Endodermal cell (in vitro differentiated cells): Measurements from ENCODE around the gene FLNC. TPM values are rescaled to one million over a fixed set of nuclear protein-coding genes. Genes with fewer than 3 reads are reported as not detected.

ENCODE experiments used
- DNase-seq: peaks from one replicate; pipeline ENCODE4 v3.0.0-alpha.2; 2017
- H3K27ac ChIP-seq: 2 replicates; pipeline ENCODE4 v1.5.1; 2013; ENCODE audit warnings: mild to moderate bottlenecking, low read depth, low read length, moderate library complexity
- H3K27me3 ChIP-seq: 2 replicates; pipeline ENCODE4 v1.6.1; 2013; ENCODE audit warnings: mild to moderate bottlenecking, low read length, moderate library complexity; ENCODE audit not compliant: insufficient read depth, control insufficient read depth, poor library complexity, severe bottlenecking
- H3K36me3 ChIP-seq: 2 replicates; pipeline ENCODE4 v1.7.0; 2013; ENCODE audit warnings: mild to moderate bottlenecking, low read length, moderate library complexity; ENCODE audit not compliant: control insufficient read depth, insufficient read depth
- H3K4me1 ChIP-seq: one replicate; pipeline ENCODE4 v1.7.0; 2013; ENCODE audit warnings: low read length; ENCODE audit not compliant: control insufficient read depth, insufficient read depth
- H3K4me3 ChIP-seq: 2 replicates; pipeline ENCODE4 v1.5.1; 2013; ENCODE audit warnings: mild to moderate bottlenecking, low read length, moderate library complexity
- H3K9ac ChIP-seq: 2 replicates; pipeline ENCODE4 v1.6.1; 2013; ENCODE audit warnings: mild to moderate bottlenecking, low read length, moderate library complexity; ENCODE audit not compliant: poor library complexity, severe bottlenecking; ENCODE audit errors: extremely low read depth
- H3K9me3 ChIP-seq: 2 replicates; pipeline ENCODE4 v1.6.1; 2013; ENCODE audit warnings: mild to moderate bottlenecking, low read length, moderate library complexity; ENCODE audit not compliant: control insufficient read depth
- H3K27ac Mint-ChIP-seq: 2 replicates; pipeline ENCODE4 v1.8.0; 2020; ENCODE audit warnings: mixed read lengths
- H3K27me3 Mint-ChIP-seq: 2 replicates; pipeline ENCODE4 v1.8.0; 2021; ENCODE audit warnings: mild to moderate bottlenecking, mixed read lengths; ENCODE audit not compliant: insufficient read depth
- H3K36me3 Mint-ChIP-seq: 2 replicates; pipeline ENCODE4 v1.8.0; 2020; ENCODE audit warnings: low read depth, mixed read lengths
- H3K4me1 Mint-ChIP-seq: 2 replicates; pipeline ENCODE4 v1.8.0; 2020; ENCODE audit warnings: mixed read lengths
- H3K4me3 Mint-ChIP-seq: 2 replicates; pipeline ENCODE4 v1.8.0; 2020; ENCODE audit warnings: mild to moderate bottlenecking, moderate library complexity, mixed read lengths
- H3K9me3 Mint-ChIP-seq: 2 replicates; pipeline ENCODE4 v1.8.0; 2020; ENCODE audit warnings: mild to moderate bottlenecking, mixed read lengths
- WGBS, 2 experiments: methylation state at CpG; one replicate each; pipeline versions ENCODE4 v1.1.5 to v1.1.7; 2013; ENCODE audit warnings: missing lambda C conversion rate in 2 of 2, mixed read lengths in 1 of 2; ENCODE audit not compliant: insufficient coverage in 1 of 2, insufficient read length in 1 of 2; 5-methylcytosine and 5-hydroxymethylcytosine counted together
- total RNA-seq, 2 donors: library from RNA; stranded (reverse); fragmentation: NEBNext Ultra II Directional in 1 of 2; extraction: Animal tissue kit (Norgen Biotek cat#: 25700) in 1 of 2; gene quantifications; 2 replicates in 1 of 2; 3 replicates in 1 of 2; pipeline ENCODE4 v1.2.1, GENCODE V29; 2021
- TF ChIP-seq, protein P1 (sequence below): fragments of 200-600 bp; sonication (generic); conservative IDR thresholded peaks from 2 replicates; pipeline ENCODE4 v1.5.0; 2021; ENCODE audit warnings: antibody characterized with exemption, mild to moderate bottlenecking

FLNC gene
- total RNA-seq, 2 donors from 2014 or later = 6.6 to 11.5 TPM

DNA sequence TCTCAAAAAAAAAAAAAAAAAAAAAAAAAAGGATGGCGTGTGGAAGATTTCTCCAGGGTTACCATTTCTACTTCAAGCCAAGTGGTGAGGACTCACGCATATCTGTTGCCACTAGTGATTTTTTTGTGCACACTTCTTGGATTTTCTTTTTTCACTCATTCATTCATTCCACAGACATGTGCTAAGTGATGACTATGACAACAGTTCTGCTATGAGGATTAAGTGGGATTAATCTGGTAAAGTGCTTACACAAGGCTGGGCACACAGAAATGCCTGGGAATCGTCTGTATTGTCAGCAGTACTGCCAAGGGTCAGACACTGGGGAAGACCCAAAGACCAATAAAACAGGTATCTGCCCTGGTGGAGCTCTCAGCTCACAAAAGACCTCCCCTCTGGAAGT, 48.4 kb upstream of the FLNC start:
- Histone ChIP-seq H3K4me3 (no peak overlapping the region), H3K9ac (no peak overlapping the region), H3K4me1 (no peaks in the 10 kb centered on the region), H3K27ac (no peak overlapping the region), H3K27me3 (peaks cover 14% of the 10 kb centered on the region), H3K9me3 (peaks cover 8% of the 10 kb centered on the region), H3K36me3 (no peaks in the 10 kb centered on the region)
- H3K4me1 Mint-ChIP-seq = peaks cover 14% of the 10 kb centered on the region
- no peak for DNase-seq
- no peaks in the 10 kb centered on the region for H3K36me3 Mint-ChIP-seq
- peaks cover 19% of the 10 kb centered on the region for H3K9me3 Mint-ChIP-seq
- no peak overlapping the region for H3K27ac Mint-ChIP-seq
- TF ChIP-seq, protein P1, sequence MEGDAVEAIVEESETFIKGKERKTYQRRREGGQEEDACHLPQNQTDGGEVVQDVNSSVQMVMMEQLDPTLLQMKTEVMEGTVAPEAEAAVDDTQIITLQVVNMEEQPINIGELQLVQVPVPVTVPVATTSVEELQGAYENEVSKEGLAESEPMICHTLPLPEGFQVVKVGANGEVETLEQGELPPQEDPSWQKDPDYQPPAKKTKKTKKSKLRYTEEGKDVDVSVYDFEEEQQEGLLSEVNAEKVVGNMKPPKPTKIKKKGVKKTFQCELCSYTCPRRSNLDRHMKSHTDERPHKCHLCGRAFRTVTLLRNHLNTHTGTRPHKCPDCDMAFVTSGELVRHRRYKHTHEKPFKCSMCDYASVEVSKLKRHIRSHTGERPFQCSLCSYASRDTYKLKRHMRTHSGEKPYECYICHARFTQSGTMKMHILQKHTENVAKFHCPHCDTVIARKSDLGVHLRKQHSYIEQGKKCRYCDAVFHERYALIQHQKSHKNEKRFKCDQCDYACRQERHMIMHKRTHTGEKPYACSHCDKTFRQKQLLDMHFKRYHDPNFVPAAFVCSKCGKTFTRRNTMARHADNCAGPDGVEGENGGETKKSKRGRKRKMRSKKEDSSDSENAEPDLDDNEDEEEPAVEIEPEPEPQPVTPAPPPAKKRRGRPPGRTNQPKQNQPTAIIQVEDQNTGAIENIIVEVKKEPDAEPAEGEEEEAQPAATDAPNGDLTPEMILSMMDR = no peak
- no peak overlapping the region for H3K4me3 Mint-ChIP-seq
- peaks cover 13% of the 10 kb centered on the region for H3K27me3 Mint-ChIP-seq
- WGBS, 2 experiments = 95 to 100% methylated on average over 1 to 3 of the region's 3 CpGs

DNA sequence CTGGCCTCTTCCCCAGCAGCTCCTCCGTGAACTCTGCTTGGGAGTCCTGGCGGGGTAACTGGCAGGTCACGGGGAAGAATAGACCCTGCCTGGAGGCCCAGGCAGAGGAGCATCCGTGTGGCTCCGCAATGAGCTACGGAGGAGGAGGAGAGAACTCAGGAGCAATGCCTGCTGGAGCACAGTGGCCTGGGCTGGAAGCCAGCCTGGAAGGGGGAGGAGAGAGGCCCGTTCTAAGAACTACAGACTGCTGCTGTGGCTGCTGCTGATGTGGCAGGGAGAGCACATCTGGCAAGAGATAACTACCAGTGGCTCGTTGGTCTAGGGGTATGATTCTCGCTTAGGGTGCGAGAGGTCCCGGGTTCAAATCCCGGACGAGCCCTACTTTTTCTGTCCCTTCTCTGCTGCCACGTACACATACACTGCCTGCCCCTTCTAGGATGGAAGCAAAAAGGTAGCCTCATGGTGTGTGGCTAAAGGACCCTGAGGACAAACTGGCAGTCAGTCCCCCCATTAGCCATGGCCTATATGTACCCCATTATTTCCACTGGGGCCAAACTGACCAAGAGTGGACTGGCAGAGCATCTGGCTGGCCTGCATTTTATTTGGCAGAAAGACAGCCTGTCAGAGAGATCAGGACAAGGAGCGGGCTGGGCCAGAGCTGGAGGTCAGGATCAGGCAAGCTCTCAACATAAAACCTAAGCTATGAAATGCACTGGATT, 46.9 kb upstream of the FLNC start:
- peaks cover 14% of the 10 kb centered on the region for H3K4me1 Mint-ChIP-seq
- H3K27me3 ChIP-seq = peaks cover 28% of the 10 kb centered on the region
- peak overlapping the region; percentile 75 for H3K4me3 ChIP-seq
- H3K27ac ChIP-seq = no peak overlapping the region
- peak overlapping the region; percentile 67 for H3K27ac Mint-ChIP-seq
- H3K4me3 Mint-ChIP-seq = peak overlapping the region; percentile 64
- peaks cover 21% of the 10 kb centered on the region for H3K27me3 Mint-ChIP-seq
- H3K36me3 ChIP-seq = no peaks in the 10 kb centered on the region
- H3K9me3 ChIP-seq = no peaks in the 10 kb centered on the region
- WGBS, 2 experiments = 23 to 36% methylated on average over 12 to 15 of the region's 15 CpGs
- H3K36me3 Mint-ChIP-seq = no peaks in the 10 kb centered on the region
- peak; percentile 98 for DNase-seq
- H3K9ac ChIP-seq = no peak overlapping the region
- H3K4me1 ChIP-seq = no peaks in the 10 kb centered on the region
- TF ChIP-seq, protein P1 = no peak
- peaks cover 5% of the 10 kb centered on the region for H3K9me3 Mint-ChIP-seq

DNA sequence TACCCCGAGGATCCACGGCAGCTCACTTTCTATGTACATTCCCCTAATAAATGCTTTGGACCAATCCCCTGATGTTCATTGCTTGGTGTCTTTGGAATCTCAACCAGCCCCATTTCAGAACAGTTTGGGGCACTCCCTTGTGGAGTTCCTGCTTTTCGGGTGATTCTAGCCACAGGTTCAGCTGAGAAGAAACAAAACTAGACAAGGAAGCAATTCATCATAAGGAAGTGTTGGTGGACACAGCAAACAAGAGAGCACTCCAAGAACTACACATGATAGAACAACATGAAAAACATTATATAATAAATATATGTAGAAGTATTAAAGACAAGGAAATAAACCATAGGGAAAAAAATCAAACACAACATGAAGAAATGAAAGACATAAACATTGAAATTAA, 44.5 kb upstream of the FLNC start:
- no peaks in the 10 kb centered on the region for H3K4me1 ChIP-seq
- Mint-ChIP-seq H3K27me3 (peaks cover 43% of the 10 kb centered on the region), H3K27ac (no peak overlapping the region), H3K4me1 (peaks cover 17% of the 10 kb centered on the region), H3K9me3 (no peaks in the 10 kb centered on the region), H3K4me3 (no peak overlapping the region), H3K36me3 (no peaks in the 10 kb centered on the region)
- H3K27me3 ChIP-seq = peaks cover 52% of the 10 kb centered on the region
- no peaks in the 10 kb centered on the region for H3K36me3 ChIP-seq
- TF ChIP-seq, protein P1 = no peak
- no peaks in the 10 kb centered on the region for H3K9me3 ChIP-seq
- H3K27ac ChIP-seq = no peak overlapping the region
- no peak overlapping the region for H3K9ac ChIP-seq
- WGBS, 2 experiments = 76 to 90% methylated on average over 2 to 3 of the region's 3 CpGs
- DNase-seq = no peak
- no peak overlapping the region for H3K4me3 ChIP-seq
